ENCODE results near the gene COLQ. TPM values are rescaled to one million over a fixed set of nuclear protein-coding genes. Genes with fewer than 3 reads are reported as not detected.
A peak's percentile ranks its signal among the peaks of the same experiment; 100 is the strongest.

The COLQ gene
- total RNA-seq, 1 donor from 2014 or later = 1.7 TPM

- intact Hi-C loops (cut with DNase I) = no loop called here
- ATAC-seq (no peak), DNase-seq (ENCODE audit: missing footprints) (no peak)
Measured at GRCh38 chr3:15523660-15524417, 2.3 kb upstream of the COLQ start.

- no peak for ATAC-seq
- intact Hi-C loops (cut with DNase I) = no loop called here
- no peak for DNase-seq (ENCODE audit: missing footprints)
Measured at GRCh38 chr3:15522016-15522415, 510 bp upstream of the COLQ start.

- DNase-seq (ENCODE audit: missing footprints) (no peak), ATAC-seq (no peak)
- intact Hi-C loops (cut with DNase I) = no loop called here
Measured at GRCh38 chr3:15520804-15521572, 518 bp downstream of the COLQ start.

- ATAC-seq = peak; percentile 64
- DNase-seq (ENCODE audit: missing footprints) = no peak
- intact Hi-C loops (cut with DNase I) = no loop called here
Measured at GRCh38 chr3:15520185-15520584, 1.3 kb downstream of the COLQ start.

GRCh38 chr3:15519096-15519495 lies 2.4 kb downstream of the COLQ start:
- ATAC-seq (peak; percentile 64), DNase-seq (ENCODE audit: missing footprints) (no peak)
- intact Hi-C loops (cut with DNase I) = no loop called here

- intact Hi-C loops (cut with DNase I) = no loop called here
- ATAC-seq = no peak
Measured at GRCh38 chr3:15514663-15515340, 6.7 kb downstream of the COLQ start.

GRCh38 chr3:15513810-15514662 lies 7.5 kb downstream of the COLQ start:
- DNase-seq (ENCODE audit: missing footprints) = no peak
- ATAC-seq = no peak
- intact Hi-C loops (cut with DNase I) = no loop called here

More at GRCh38 chr3:15514663-15515340, 6.7 kb downstream of the COLQ start:
- DNase-seq (ENCODE audit: missing footprints) = no peak

GRCh38 chr3:15513116-15513515 lies 8.4 kb downstream of the COLQ start:
- ATAC-seq (no peak), DNase-seq (ENCODE audit: missing footprints) (no peak)
- intact Hi-C loops (cut with DNase I) = no loop called here

- peak; percentile 97 for ATAC-seq
- intact Hi-C loops (cut with DNase I) = no loop called here
- peak; percentile 69 for DNase-seq (ENCODE audit: missing footprints)
Measured at GRCh38 chr3:15512166-15512565, 9.3 kb downstream of the COLQ start.

- ATAC-seq = no peak
- no peak for DNase-seq (ENCODE audit: missing footprints)
- intact Hi-C loops (cut with DNase I) = no loop called here
Measured at GRCh38 chr3:15511156-15511555, 10.3 kb downstream of the COLQ start.

- intact Hi-C loops (cut with DNase I) = no loop called here
- ATAC-seq (no peak), DNase-seq (ENCODE audit: missing footprints) (no peak)
Measured at GRCh38 chr3:15510493-15510892, 11.0 kb downstream of the COLQ start.

- DNase-seq (ENCODE audit: missing footprints) (no peak), ATAC-seq (no peak)
- intact Hi-C loops (cut with DNase I) = no loop called here
Measured at GRCh38 chr3:15506571-15506970, 14.9 kb downstream of the COLQ start.

- no peak for ATAC-seq
- intact Hi-C loops (cut with DNase I) = no loop called here
- no peak for DNase-seq (ENCODE audit: missing footprints)
Measured at GRCh38 chr3:15505479-15506165, 15.9 kb downstream of the COLQ start.

GRCh38 chr3:15502616-15503015 lies 18.9 kb downstream of the COLQ start:
- no peak for DNase-seq (ENCODE audit: missing footprints)
- no peak for ATAC-seq
- intact Hi-C loops (cut with DNase I) = no loop called here

GRCh38 chr3:15501126-15501525 lies 20.4 kb downstream of the COLQ start:
- DNase-seq (ENCODE audit: missing footprints) (no peak), ATAC-seq (peak; percentile 77)
- intact Hi-C loops (cut with DNase I) = no loop called here

GRCh38 chr3:15500107-15500724 lies 21.3 kb downstream of the COLQ start:
- ATAC-seq = no peak
- no peak for DNase-seq (ENCODE audit: missing footprints)
- intact Hi-C loops (cut with DNase I) = no loop called here

- DNase-seq (ENCODE audit: missing footprints) (no peak), ATAC-seq (no peak)
- intact Hi-C loops (cut with DNase I) = no loop called here
Measured at GRCh38 chr3:15499536-15499935, 22.0 kb downstream of the COLQ start.
